PC-3 (cell line): Measurements from ENCODE around the gene THSD8.

Experiments
- CTCF ChIP-seq: fragments of 300-600 bp; sonication (generic); conservative IDR thresholded peaks from 2 replicates; pipeline ENCODE4 v1.5.1; 2017; ENCODE audit warnings: antibody characterized with exemption, low read depth, mild to moderate bottlenecking, low read length
- EZH2 ChIP-seq: fragments of 300-600 bp; sonication (generic); IDR thresholded peaks from one replicate; pipeline ENCODE4 v1.6.1; 2017; ENCODE audit warnings: antibody characterized with exemption, mild to moderate bottlenecking, low read length; ENCODE audit not compliant: unreplicated experiment
- EZH2phosphoT487 ChIP-seq: fragments of 300-600 bp; sonication (generic); IDR thresholded peaks from 2 replicates; pipeline ENCODE4 v1.6.1; 2018; ENCODE audit warnings: mild to moderate bottlenecking, antibody characterized with exemption, low read length, borderline replicate concordance

DNA sequence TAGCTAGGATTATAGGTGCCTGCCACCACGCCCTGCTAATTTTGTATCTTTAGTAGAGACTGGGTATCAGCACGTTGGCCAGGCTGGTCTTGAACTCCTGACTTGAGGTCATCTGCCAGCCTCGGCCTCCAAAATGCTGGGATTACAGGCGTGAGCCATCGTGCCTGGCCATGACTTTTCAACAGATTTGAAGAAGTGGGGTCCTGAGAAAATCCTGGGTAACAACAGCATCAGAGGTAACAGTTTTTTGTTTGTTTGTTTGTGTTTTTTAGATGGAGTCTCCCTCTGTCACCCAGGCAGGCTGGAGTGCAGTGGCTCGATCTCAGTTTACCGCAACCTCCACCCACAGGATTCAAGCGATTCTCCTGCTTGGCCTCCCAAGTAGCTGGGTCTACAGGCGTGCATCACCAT is 6.9 kb upstream of the THSD8 start:
- no peak for TF ChIP-seq CTCF
- TF ChIP-seq EZH2: no peak
- TF ChIP-seq EZH2phosphoT487: no peak
